NCI-H510A (cell line): ENCODE data around the gene HTT-AS.

ENCODE experiments used
- DNase-seq: peaks from one replicate; lab custom pipeline; 2025; lab: John Stamatoyannopoulos, UW

Gene HTT-AS

GRCh38 chr4:3030566-3031356, 43.6 kb downstream of the HTT-AS start:
- no peak for DNase-seq

GRCh38 chr4:3029464-3029863, 44.9 kb downstream of the HTT-AS start:
- DNase-seq: no peak

- DNase-seq: no peak
Observed at GRCh38 chr4:3026540-3026939, 47.8 kb downstream of the HTT-AS start.

GRCh38 chr4:3025881-3026280, 48.5 kb downstream of the HTT-AS start:
- no peak for DNase-seq

- no peak for DNase-seq
Observed at GRCh38 chr4:3022651-3023050, 51.7 kb downstream of the HTT-AS start.

GRCh38 chr4:3022112-3022511, 52.2 kb downstream of the HTT-AS start:
- DNase-seq: no peak

GRCh38 chr4:3021627-3022026, 52.7 kb downstream of the HTT-AS start:
- no peak for DNase-seq

GRCh38 chr4:3021127-3021526, 53.2 kb downstream of the HTT-AS start:
- no peak for DNase-seq

GRCh38 chr4:3019145-3019846, 55.0 kb downstream of the HTT-AS start:
- no peak for DNase-seq

- DNase-seq: no peak
Observed at GRCh38 chr4:3017504-3017903, 56.8 kb downstream of the HTT-AS start.

GRCh38 chr4:3016961-3017360, 57.4 kb downstream of the HTT-AS start:
- no peak for DNase-seq

GRCh38 chr4:3013839-3014350, 60.4 kb downstream of the HTT-AS start:
- DNase-seq: no peak
